HG02885 (cell line): ENCODE measurements around the gene SLC39A11.
"Not testable (repeated sequence)": the region's sequence is repeated elsewhere in the genome, so short reads cannot be mapped to it uniquely, and the experiment has no call there.

Experiments used
- ATAC-seq: cut with Tn5 transposase; IDR thresholded peaks from one replicate; pipeline ENCODE4 v1.9.1; 2021; ENCODE audit warnings: mild to moderate bottlenecking; ENCODE audit not compliant: unreplicated experiment, poor library complexity

The SLC39A11 gene

DNA sequence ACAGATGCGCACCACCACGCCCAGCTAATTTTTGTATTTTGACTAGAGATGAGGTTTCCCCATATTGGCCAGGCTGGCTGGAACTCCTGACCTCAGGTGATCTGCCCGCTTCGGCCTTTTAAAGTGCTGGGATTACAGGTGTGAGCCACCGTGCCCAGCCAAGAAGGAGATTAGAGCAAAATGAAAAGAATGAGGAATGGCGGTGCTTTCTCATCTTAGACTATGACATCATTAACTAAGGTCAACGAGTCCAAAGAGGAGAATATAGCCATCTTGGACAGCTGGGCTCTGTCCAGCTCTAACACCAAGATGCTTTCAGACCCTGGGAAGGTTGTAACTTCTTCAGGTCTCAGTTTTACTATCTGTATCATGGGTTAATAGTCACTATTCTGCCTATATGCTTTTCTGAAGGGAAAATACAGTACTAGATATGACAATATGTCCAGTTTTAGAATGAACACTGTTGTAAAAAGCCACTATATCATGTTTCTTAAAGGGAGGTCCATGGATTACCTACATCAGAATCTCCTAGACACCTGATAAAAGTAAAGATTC is 76.7 kb downstream of the SLC39A11 start:
- no peak for ATAC-seq

DNA sequence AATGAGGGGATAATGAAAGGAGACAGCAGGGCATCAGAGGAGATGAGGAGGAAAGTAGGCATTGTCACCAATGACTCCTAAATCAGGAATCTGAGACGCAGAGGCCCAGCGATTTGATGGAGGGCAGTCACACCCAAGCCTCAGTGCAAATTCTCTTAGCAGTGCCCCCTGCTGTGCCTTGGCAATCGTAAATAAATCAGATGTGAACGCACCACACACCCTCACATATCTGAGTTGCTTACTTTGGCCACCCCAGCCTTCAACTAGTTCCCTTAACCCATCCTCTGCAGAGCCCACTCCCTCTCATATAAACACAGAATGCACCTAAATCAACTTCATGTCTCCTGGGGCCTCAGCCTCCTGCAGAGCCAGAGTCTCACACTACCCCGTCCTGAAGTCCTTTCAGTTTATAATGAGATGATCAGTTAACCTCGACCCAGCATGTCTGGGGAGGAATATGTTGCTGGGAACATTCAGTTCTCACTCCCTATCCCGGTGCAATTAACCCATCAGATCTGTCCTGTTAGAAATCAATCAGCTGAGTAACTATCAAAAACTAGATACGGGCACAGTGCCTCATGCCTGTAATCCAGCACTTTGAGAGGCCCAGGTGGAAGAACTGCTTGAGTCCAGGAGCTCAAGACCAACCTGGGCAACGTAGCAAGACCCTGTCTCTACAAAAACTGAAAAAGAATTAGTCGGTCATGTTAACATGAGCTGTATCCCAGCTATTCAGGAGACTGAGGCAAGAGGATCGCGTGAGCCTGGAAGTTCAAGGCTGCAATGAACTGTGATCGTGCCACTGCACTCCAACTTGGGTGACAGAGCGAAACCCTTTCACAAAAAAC is 78.4 kb downstream of the SLC39A11 start:
- ATAC-seq = peak; percentile 30

DNA sequence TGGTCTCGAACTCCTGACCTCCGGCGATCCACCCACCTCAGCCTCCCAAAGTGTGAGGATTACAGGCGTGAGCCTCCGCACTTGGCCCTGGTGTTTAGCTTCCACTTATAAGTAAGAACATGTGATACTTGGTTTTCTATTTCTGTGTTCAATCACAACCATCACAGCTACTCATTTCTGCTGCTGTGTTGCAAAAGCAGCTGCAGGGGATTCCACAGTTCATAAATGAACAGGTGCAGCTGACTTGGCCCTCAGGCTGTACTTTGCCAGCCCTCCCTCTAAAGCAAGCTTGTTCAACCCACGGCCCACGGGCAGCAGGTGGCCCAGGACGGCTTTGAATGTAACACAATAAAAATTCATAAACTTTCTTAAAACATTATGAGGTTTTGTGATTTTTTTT is 79.2 kb downstream of the SLC39A11 start:
- ATAC-seq = peak; percentile 86

DNA sequence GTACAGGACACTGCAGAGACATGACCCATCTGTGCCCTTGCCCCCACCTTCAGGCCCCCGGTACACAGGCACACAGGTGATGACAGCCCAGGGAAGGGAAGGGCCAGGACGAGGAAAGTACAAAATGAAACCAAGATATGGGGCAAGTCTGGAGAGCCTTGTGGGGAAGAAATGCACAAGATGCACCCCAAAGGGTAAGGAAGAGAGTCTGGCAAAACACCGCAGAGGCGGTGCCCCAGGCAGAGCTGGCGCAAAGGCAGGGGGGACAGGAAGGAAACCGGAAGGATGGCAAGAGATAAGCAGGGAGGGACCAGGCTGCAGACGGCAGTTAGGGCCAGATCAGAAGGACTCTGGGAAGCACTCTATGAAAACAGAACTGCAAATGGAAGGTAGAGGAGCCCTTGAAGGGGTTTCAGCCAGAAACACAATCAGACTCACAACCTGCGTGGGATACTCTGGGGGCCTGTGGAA is 81.4 kb downstream of the SLC39A11 start:
- no peak for ATAC-seq

DNA sequence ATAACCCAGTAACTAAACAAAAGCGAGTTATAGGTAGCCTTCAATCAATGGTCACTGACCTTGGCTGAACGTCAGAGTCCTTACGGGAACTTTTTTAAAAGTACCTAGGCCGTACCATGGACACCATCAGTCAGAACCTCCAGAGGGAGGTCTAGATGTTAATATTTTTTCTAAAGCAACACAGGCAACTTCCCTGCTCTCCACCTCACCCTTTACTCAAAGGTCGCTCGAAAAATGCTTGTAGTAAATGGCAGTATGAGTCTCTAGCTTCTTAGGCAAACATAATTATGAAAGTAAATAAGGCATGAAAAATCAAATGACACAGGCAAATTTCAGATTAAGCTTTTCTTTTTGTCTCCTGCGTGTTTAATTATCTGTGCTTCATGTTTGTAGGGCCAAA is 82.1 kb downstream of the SLC39A11 start:
- no peak for ATAC-seq

DNA sequence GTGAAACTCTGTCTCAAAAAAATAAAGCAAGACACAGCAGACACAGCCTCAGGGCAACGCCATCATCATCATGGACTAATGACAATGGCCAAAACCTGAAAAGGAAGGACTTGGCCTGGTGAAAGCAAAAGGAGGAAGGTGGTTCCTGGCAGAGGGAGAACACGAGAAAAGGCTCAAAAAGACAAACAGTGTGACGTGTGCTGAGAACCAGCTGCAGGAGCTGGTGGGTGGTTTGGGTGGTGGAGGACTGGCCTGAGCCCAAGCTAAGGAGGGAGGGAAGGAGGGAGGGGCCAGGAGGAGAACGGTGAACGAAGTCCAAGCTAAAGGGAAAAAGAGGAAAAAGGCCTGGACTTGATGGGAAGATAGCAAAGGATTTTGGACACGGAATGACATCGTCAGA is 85.1 kb downstream of the SLC39A11 start:
- ATAC-seq = no peak

DNA sequence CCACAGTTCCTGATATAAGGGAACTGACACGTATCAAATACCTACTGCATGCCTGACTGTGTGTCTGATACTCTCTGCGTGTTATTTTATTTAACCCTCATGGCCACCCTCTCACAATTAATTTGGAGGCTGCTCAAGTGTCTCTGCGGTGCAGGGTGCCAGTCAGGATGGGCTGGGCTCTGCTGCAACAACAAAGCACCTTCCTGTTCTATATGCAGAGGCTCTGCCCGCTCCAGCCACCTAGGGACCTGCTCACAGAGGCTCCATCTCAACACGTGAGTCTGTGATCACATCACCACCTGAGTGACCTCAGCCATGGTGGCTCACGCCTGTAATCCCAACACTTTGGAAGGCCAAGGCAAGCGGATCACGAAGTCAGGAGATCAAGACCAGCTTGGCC is 87.1 kb downstream of the SLC39A11 start:
- no peak for ATAC-seq

DNA sequence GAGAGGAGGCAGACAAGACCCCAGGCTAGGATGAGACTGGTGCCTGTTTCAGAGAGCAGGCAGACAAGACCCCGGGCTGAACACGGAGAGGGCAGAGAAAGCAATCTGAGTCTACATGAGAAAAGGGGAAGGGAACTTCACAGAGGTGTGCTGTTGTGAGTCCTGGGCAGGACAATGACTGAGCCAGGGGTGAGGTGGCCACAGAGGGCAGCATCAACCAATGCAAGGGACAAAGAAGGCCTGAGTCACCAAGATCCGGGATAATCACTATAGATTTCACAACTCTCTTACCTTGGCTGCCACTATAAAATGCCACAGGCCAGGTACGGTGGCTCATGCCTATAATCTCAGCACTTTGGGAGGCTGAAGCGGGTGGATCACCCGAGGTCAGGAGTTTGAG is 89.0 kb downstream of the SLC39A11 start:
- ATAC-seq = no peak

DNA sequence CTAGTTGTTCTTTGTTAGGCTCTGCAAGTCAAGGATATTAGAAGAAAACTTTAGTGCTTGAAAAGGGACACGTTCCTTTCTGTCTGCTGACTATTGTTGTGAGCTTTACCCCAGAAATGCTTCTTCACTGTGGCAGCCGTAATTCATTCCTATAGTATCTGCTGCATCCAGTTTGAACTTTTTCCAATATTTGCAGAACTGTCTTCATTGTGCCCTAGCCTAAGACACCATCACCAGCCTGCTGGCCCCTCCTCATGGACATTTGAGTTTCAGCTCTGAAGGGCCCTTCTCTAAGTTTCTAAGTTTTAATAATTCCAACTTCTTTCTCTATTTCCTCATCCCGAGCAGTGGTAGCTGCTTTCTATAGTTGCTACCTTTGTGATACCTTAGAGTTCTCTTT is 91.7 kb downstream of the SLC39A11 start:
- no peak for ATAC-seq

DNA sequence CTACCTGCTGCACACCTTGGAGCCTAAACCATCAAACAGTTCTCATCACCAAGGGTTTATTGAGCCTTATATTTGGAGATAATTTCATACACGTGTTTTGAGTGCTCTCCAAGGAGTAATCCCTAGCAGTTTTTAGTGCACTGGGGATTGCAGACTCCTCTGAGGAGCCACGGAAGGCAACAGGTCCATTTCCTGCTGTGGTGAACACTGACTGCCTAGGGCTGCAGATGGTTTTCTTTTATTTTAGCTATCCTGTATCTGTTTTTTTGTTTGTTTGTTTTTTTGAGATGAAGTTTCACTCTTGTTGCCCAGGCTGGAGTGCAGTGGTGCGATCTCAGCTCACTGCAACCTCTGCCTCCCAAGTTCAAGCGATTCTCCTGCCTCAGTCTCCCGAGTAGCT is 93.0 kb downstream of the SLC39A11 start:
- ATAC-seq = not testable (repeated sequence)

DNA sequence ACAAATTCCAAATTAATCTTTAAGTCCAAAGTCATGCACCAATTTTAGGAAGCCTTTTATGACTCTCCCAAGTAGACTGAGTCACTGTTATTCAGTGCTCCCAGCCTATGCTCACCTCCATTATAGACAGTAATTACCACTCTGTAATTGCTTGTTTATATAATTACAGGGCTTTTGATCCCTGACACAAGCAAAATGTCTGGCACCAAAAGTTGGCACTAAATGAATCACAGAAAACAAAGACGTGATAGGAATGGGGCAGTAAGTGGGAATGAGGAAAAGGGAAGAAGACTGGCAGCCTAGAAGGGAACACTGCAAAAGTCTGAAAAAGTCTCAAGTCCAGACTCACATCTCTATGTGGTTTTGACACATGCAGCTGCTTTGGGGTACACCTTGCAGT is 94.1 kb downstream of the SLC39A11 start:
- ATAC-seq = no peak

DNA sequence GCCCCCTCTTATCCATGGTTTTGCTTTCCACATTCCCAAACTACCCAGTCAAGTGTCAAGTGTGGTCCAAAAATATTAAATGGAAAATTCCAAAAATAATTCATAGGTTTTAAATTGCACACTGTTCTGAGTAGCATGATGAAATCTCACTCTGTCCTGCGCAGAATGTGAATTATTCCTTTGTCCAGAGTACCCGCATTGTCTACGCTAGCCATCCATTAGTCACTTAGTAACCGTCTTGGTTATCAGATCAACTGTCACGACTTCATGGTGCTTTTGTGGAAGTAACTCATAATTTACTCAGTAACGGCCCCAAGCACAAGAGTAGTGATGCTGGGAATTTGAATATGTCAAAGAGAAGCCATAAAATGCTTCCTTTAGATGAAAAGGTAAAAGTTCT is 94.9 kb downstream of the SLC39A11 start:
- ATAC-seq = no peak

DNA sequence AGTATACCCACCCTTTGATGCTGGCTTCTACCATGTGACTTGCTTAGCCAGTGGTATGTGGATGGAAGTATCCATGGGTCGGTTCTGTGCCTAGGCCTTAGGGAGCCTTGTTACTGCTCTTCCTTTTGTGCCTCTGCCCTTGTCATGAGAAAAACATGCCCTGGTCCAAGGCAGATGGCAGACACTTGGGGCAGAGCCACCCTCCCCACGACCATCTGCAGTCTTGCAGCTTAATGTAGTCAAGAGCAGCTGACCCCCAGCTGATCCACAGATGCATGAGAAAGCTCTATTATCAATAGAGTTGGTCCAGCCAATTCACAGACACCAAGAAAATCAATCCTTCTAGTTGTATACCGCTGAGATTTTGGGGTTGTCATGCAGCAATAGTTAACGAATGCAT is 95.7 kb downstream of the SLC39A11 start:
- no peak for ATAC-seq

DNA sequence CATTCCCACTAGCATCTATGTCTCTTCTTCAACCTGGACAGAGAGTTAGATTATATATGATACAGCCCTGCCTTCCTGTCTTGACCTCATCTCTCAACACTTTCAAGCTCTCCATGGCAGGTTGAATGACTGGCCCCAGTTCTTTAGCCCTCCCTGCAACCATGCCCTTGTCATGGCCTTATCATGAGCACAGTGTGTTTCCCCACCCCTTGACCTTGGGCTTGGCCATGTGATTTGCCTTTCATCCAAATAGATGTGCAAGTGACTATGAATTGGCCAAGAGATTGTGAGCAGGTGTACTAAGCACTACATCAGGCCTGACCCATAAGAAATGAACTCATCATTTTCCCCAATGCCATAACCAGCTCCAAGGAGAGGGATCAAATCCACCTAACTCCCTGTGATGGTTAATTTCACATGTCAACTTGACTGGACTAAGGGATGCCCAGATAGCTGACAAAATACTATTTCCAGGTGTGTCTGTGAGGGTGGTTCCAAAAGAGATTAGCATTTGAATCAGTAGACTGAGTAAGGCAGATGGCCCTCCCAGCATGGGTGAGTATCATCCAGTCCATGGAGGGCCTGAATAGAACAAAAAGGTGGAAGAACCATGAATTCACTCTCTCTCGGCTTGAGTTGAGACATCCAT is 97.4 kb downstream of the SLC39A11 start:
- no peak for ATAC-seq

DNA sequence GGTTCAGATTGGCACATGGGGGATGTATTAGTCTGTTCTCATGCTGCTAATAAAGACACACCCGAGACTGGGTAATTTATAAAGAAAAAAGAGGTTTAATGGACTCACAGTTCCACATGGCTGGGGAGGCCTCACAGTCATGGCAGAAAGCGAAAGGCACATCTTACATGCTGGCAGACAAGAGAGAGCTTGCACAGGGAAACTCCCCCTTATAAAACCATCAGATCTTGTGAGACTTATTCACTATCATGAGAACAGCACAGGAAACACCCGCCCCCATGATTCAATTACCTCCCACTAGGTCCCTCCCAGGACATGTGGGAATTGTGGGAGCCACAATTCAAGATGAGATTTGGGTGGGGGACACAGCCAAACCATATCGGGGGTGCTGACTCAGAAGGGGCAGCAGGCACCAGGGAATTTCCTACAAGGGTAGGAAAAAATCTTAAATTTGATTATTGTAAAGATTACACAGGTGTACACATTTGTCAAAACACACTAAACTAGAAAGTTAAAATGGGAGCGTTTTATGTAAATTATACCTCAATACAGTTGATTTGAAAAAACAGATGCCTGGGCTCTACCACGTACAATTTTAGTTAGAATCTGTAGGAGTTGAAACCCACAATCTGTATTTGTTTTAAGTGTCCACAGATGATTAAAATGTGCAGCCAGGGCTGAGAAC is 99.6 kb downstream of the SLC39A11 start:
- not testable (repeated sequence) for ATAC-seq

DNA sequence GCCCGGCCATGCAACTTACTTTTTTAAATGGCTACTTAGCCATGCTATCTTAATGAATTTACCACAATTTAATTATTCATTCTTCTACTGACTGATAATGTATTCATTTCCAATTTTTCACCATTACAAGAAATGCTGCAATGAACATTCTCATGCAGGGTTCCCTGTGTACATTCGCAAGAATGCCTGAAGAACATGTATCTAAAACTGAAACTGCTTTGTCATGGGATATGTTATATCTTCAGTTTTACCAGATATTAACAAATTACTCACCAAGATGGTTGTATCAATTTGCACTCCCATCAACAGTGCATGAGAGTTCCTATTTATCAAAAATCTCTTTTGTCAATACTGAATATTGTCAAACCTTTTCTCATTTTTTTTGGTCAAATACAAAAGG is 100.8 kb downstream of the SLC39A11 start:
- ATAC-seq = no peak

DNA sequence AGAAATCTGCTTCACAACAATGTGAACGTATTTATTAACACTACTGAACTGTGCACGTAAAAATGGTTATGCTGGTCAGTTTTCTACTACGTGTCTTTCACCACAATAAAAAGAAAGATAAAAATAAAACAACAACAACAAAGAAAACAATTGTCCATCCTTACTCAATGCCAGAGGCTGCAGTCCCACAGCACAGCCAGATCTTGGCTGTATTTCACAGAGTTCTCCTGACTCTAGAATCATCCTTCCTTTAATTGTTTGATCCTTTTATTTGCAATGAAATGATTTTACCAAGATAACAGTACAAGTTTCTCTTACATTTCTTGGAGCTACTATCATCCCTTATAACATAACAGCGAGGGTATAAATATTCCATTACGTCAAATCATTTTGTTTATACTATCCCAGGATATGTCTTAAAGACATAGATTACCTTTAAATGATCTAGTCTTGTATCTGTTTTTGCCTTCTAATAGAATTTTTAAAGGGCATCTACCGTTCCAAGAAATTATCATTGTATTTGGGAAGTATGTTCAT is 103.3 kb downstream of the SLC39A11 start:
- no peak for ATAC-seq

DNA sequence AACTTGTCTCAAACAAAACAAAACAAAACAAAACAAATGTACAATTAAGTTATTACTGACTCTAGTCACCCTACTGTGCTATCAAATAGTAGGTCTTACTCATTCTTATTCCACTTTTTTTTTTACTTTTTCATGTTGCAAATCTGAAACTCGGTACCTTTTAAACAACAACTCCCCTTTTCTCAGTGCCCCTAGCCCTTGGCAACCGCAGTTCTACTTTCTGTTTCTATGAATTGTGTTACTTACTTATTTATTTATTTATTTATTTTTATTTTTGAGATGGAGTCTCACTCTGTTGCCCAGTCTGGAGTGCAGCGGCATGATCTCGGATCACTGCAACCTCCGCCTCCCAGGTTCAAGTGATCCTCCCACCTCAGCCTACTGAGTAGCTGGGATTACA is 104.0 kb downstream of the SLC39A11 start:
- no peak for ATAC-seq

DNA sequence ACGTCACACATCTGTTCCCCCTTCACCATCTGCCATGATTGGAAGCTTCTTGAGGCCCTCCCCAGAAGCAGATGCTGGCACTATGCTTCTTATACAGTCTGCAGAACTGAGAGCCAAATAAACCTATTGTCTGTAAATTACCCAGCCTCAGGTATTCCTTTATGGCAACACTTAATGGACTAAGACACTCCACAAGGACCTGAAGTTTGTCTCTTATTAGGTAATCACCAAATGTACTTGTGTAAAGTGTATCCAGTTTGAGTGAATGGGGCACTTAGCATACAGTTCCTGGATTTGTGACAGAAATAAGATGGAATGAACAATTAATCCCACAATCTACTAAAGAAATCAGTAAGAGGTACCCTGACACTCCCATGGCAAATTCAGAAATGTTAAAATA is 105.3 kb downstream of the SLC39A11 start:
- ATAC-seq = no peak

DNA sequence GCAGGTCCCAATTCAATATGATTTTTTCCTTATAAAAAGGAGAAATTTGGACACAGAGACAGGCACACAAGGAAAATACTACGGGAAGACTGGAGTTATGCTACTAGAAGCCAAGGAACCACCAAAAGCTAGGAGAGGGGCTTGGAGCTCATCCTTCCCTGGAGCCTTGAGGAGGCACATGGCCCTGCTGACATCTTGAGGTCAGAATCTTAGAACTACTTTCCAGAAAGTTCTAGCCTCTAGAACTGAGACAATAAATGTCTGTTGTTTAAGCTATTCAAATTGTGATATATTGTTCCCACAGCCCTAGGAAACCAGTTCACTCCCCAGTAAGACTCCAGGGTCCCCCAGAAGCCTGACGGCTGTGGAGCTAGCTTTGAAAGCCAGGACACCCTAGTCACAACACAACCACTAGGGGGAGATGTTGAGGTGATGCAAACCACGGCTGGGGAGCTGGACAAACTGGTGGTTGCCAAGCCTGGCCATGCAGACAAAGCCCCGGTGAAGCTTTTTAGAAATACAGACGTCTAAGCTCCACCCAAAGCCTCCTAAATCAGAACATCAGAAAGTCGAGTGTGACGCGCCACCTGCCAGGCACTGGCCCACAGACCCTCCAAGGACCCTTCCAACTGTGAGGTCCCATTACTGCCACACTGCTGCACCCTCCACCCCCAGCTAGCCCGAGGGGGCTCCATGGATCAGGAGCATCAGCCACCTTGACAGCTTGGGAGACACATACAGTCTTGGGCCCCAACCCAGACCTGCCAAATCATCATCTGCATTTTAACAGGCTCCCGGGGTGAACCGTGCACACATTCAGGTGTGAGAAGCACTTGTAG is 106.4 kb downstream of the SLC39A11 start:
- ATAC-seq = peak; percentile 77
